BLaER1 (cell line): ENCODE results near the gene ATP6AP1.
A peak's percentile ranks its signal among the peaks of the same experiment; 100 is the strongest.

Experiments used
- H3K27ac ChIP-seq: shearing (Covaris generic); formaldehyde crosslinking; 2 replicates; pipeline ENCODE4 v1.8.1; 2022
- H3K27me3 ChIP-seq: shearing (Covaris generic); formaldehyde crosslinking; 2 replicates; pipeline ENCODE4 v1.8.1; 2022
- H3K36me3 ChIP-seq: shearing (Covaris generic); formaldehyde crosslinking; 2 replicates; pipeline ENCODE4 v1.8.1; 2022
- H3K4me1 ChIP-seq: shearing (Covaris generic); formaldehyde crosslinking; 2 replicates; pipeline ENCODE4 v1.8.1; 2022
- H3K4me2 ChIP-seq: shearing (Covaris generic); formaldehyde crosslinking; 2 replicates; pipeline ENCODE4 v1.8.1; 2022
- H3K4me3 ChIP-seq: shearing (Covaris generic); formaldehyde crosslinking; 2 replicates; pipeline ENCODE4 v1.8.1; 2022
- H3K9ac ChIP-seq: shearing (Covaris generic); formaldehyde crosslinking; 2 replicates; pipeline ENCODE4 v1.8.1; 2022
- H3K9me3 ChIP-seq: shearing (Covaris generic); formaldehyde crosslinking; 2 replicates; pipeline ENCODE4 v1.8.1; 2022
- H4K20me1 ChIP-seq: shearing (Covaris generic); formaldehyde crosslinking; 2 replicates; pipeline ENCODE4 v1.8.1; 2022
- Cebpa-rat ChIP-seq: shearing (Covaris generic); IDR thresholded peaks from 2 replicates; pipeline ENCODE4 v1.8.1; 2022

ATP6AP1 gene

GRCh38 chrX:154443992-154444754, 15.7 kb downstream of the ATP6AP1 start, which contains the start of gene FAM50A:
FAM50A (plus strand) TSS chrX:154444141; CDS start chrX:154444236, 95 bp downstream.
- H3K4me3 ChIP-seq, result peak within 1 kb of the TSS; percentile 71
- peak within 1 kb of the TSS; percentile 85 for H3K4me2 ChIP-seq
- peaks cover 41% of the 10 kb centered on the region for H3K27me3 ChIP-seq
- TF ChIP-seq Cebpa-rat, result no peak
- peak within 1 kb of the TSS; percentile 76 for H3K9ac ChIP-seq
- H3K9me3 ChIP-seq, result peaks cover 13% of the 10 kb centered on the region; the same call in 1 of the 2 replicates
- H4K20me1 ChIP-seq, result peaks cover 56% of the 10 kb centered on the region
- peaks cover 55% of the 10 kb centered on the region for H3K36me3 ChIP-seq
- peak within 1 kb of the TSS; percentile 70 for H3K27ac ChIP-seq
- H3K4me1 ChIP-seq, result peaks cover 10% of the 10 kb centered on the region

GRCh38 chrX:154444755-154445246, 16.3 kb downstream of the ATP6AP1 start:
- Histone ChIP-seq H3K4me3 (peak overlapping the region; percentile 71), H3K27me3 (peaks cover 46% of the 10 kb centered on the region), H4K20me1 (peaks cover 50% of the 10 kb centered on the region), H3K36me3 (peaks cover 53% of the 10 kb centered on the region), H3K9me3 (peaks cover 13% of the 10 kb centered on the region; the same call in 1 of the 2 replicates), H3K4me1 (peaks cover 10% of the 10 kb centered on the region), H3K27ac (peak overlapping the region; percentile 70), H3K9ac (peak overlapping the region; percentile 76), H3K4me2 (peak overlapping the region; percentile 85)
- no peak for TF ChIP-seq Cebpa-rat

DNA sequence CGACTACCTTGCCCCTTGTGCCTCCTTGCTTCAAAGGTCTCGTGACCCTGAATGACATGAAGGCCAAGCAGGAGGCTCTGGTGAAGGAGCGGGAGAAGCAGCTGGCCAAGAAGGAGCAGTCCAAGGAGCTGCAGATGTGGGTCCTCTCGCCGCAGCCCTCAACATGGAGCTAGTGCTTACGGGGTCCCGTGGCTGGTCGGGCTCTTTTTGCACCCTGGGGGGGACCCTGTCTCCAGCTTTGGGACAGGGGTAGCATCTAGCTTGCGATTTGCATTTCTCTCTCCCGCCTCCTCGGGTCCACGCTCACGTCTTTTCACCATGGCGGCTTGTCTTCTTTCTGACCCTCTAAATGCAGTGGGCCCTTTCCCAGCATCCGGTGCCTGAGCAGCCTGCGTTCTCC, 17.3 kb downstream of the ATP6AP1 start:
- peaks cover 44% of the 10 kb centered on the region for H4K20me1 ChIP-seq
- H3K9ac ChIP-seq, result no peak overlapping the region
- H3K9me3 ChIP-seq, result peaks cover 8% of the 10 kb centered on the region; the same call in 1 of the 2 replicates
- H3K4me3 ChIP-seq, result no peak overlapping the region
- no peak overlapping the region for H3K4me2 ChIP-seq
- TF ChIP-seq Cebpa-rat, result no peak
- H3K27ac ChIP-seq, result no peak overlapping the region
- peaks cover 10% of the 10 kb centered on the region for H3K4me1 ChIP-seq
- H3K36me3 ChIP-seq, result peaks cover 56% of the 10 kb centered on the region
- H3K27me3 ChIP-seq, result peaks cover 55% of the 10 kb centered on the region

GRCh38 chrX:154446430-154446829, 18.0 kb downstream of the ATP6AP1 start:
- Histone ChIP-seq H3K27ac (no peak overlapping the region), H4K20me1 (peaks cover 46% of the 10 kb centered on the region; the same call in 1 of the 2 replicates), H3K9me3 (peaks cover 7% of the 10 kb centered on the region; the same call in 1 of the 2 replicates), H3K4me3 (no peak overlapping the region), H3K36me3 (peaks cover 54% of the 10 kb centered on the region), H3K9ac (no peak overlapping the region), H3K27me3 (peaks cover 60% of the 10 kb centered on the region), H3K4me1 (peaks cover 10% of the 10 kb centered on the region), H3K4me2 (no peak overlapping the region)
- TF ChIP-seq Cebpa-rat, result no peak

- Histone ChIP-seq H3K4me2 (no peak overlapping the region), H3K4me3 (no peak overlapping the region), H3K27ac (no peak overlapping the region), H3K9me3 (peaks cover 7% of the 10 kb centered on the region; the same call in 1 of the 2 replicates), H3K9ac (no peak overlapping the region), H3K27me3 (peaks cover 70% of the 10 kb centered on the region), H3K4me1 (peaks cover 10% of the 10 kb centered on the region), H4K20me1 (peaks cover 33% of the 10 kb centered on the region; the same call in 1 of the 2 replicates), H3K36me3 (peaks cover 47% of the 10 kb centered on the region)
- TF ChIP-seq Cebpa-rat, result no peak
Observed at GRCh38 chrX:154448484-154448883, 20.0 kb downstream of the ATP6AP1 start.

GRCh38 chrX:154449618-154450017, 21.1 kb downstream of the ATP6AP1 start:
- H3K4me3 ChIP-seq, result no peak overlapping the region
- H3K4me2 ChIP-seq, result no peak overlapping the region
- H4K20me1 ChIP-seq, result peaks cover 27% of the 10 kb centered on the region; the same call in 1 of the 2 replicates
- no peak overlapping the region for H3K9ac ChIP-seq
- H3K9me3 ChIP-seq, result peaks cover 5% of the 10 kb centered on the region; the same call in 1 of the 2 replicates
- TF ChIP-seq Cebpa-rat, result no peak
- H3K27me3 ChIP-seq, result peaks cover 70% of the 10 kb centered on the region
- H3K36me3 ChIP-seq, result peaks cover 47% of the 10 kb centered on the region
- no peak overlapping the region for H3K27ac ChIP-seq
- peaks cover 6% of the 10 kb centered on the region for H3K4me1 ChIP-seq

GRCh38 chrX:154450312-154450711, 21.8 kb downstream of the ATP6AP1 start:
- H3K36me3 ChIP-seq, result peaks cover 47% of the 10 kb centered on the region
- H3K27me3 ChIP-seq, result peaks cover 70% of the 10 kb centered on the region
- peaks cover 20% of the 10 kb centered on the region; the same call in 1 of the 2 replicates for H4K20me1 ChIP-seq
- H3K4me2 ChIP-seq, result no peak overlapping the region
- H3K9ac ChIP-seq, result no peak overlapping the region
- H3K9me3 ChIP-seq, result 0 out of 2 replicates have a peak, but pooled peaks cover 3% of the 10 kb centered on the region
- TF ChIP-seq Cebpa-rat, result no peak
- no peak overlapping the region for H3K4me3 ChIP-seq
- no peaks in the 10 kb centered on the region; the same call in 1 of the 2 replicates for H3K4me1 ChIP-seq
- no peak overlapping the region for H3K27ac ChIP-seq

- Histone ChIP-seq H3K9ac (no peak overlapping the region), H3K9me3 (0 out of 2 replicates have a peak, but pooled peaks cover 7% of the 10 kb centered on the region), H3K36me3 (peaks cover 35% of the 10 kb centered on the region), H3K4me3 (no peak overlapping the region), H3K4me1 (no peaks in the 10 kb centered on the region), H3K27me3 (peaks cover 48% of the 10 kb centered on the region), H3K27ac (no peak overlapping the region), H4K20me1 (peaks cover 15% of the 10 kb centered on the region; the same call in 1 of the 2 replicates), H3K4me2 (no peak overlapping the region)
- TF ChIP-seq Cebpa-rat, result no peak
Observed at GRCh38 chrX:154452823-154453222, 24.3 kb downstream of the ATP6AP1 start.

- no peak for TF ChIP-seq Cebpa-rat
- Histone ChIP-seq H3K27me3 (peaks cover 13% of the 10 kb centered on the region), H4K20me1 (peaks cover 40% of the 10 kb centered on the region), H3K36me3 (peaks cover 28% of the 10 kb centered on the region), H3K4me1 (peaks cover 16% of the 10 kb centered on the region), H3K4me3 (peak overlapping the region; percentile 79), H3K9ac (peak overlapping the region; percentile 87), H3K27ac (peak overlapping the region; percentile 92), H3K4me2 (peak overlapping the region; percentile 87), H3K9me3 (0 out of 2 replicates have a peak, but pooled peaks cover 12% of the 10 kb centered on the region)
Observed at GRCh38 chrX:154457491-154458115, 29.1 kb downstream of the ATP6AP1 start.
